PC-9 (cell line): ENCODE data around the gene ZNF778.

Experiments
- EZH2 ChIP-seq: fragments of 200-600 bp; sonication (generic); IDR thresholded peaks from 2 replicates; pipeline ENCODE4 v1.8.0; 2017; ENCODE audit warnings: antibody characterized with exemption, low read depth
- TF ChIP-seq, protein P1 (sequence below): fragments of 200-600 bp; sonication (generic); conservative IDR thresholded peaks from 2 replicates; pipeline ENCODE4 v1.6.1; 2017; ENCODE audit warnings: mixed run types, antibody characterized with exemption, mild to moderate bottlenecking, moderate library complexity

DNA sequence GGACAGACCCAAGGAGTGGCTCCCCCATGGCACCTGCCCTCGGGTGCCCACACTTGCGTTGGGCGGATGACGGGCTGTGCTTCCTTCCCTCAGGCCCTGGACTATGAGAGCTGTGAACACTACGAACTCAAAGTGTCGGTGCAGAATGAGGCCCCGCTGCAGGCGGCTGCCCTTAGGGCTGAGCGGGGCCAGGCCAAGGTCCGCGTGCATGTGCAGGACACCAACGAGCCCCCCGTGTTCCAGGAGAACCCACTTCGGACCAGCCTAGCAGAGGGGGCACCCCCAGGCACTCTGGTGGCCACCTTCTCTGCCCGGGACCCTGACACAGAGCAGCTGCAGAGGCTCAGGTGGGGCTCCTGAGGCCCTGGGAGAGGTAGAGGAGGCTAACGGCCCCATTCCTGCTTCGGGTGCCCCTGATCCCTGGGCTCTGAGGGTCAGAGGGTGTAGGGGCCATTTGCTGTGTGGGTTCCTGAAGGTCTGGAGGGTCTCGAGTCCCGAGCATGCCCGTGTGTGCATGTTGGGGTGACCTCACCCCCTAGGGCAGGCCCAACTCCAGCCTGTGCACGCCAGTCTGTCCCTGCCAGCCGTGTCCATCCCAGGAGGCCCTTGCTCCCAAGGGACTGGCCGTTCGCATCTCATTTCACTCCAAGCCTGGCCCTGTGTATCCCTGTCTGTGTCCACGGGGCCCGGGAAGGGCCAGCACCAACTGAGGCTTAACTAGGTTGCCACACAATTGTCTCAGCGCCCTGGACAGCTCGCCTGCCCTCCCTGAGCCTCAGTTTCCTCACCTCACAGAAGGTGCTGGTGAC is 27.1 kb upstream of the ZNF778 start:
- TF ChIP-seq, protein P1, sequence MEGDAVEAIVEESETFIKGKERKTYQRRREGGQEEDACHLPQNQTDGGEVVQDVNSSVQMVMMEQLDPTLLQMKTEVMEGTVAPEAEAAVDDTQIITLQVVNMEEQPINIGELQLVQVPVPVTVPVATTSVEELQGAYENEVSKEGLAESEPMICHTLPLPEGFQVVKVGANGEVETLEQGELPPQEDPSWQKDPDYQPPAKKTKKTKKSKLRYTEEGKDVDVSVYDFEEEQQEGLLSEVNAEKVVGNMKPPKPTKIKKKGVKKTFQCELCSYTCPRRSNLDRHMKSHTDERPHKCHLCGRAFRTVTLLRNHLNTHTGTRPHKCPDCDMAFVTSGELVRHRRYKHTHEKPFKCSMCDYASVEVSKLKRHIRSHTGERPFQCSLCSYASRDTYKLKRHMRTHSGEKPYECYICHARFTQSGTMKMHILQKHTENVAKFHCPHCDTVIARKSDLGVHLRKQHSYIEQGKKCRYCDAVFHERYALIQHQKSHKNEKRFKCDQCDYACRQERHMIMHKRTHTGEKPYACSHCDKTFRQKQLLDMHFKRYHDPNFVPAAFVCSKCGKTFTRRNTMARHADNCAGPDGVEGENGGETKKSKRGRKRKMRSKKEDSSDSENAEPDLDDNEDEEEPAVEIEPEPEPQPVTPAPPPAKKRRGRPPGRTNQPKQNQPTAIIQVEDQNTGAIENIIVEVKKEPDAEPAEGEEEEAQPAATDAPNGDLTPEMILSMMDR, result no peak
- TF ChIP-seq EZH2, result no peak
